ENCODE measurements around the gene TFR2. TPM values are rescaled to one million over a fixed set of nuclear protein-coding genes. Genes with fewer than 3 reads are reported as not detected.

TFR2 gene
- total and polyA plus RNA-seq, 2 donors (not counting 3 experiments of a cell fraction or from before 2014, with no cell fraction given), result 0.37 to 0.60 TPM

GRCh38 chr7:100572281-100572948 lies 68.9 kb downstream of the TFR2 start:
- FAIRE-seq (no peak), DNase-seq (ENCODE audit: low read depth, low spot score) (no peak)
- no peaks in the 10 kb centered on the region for H3K9me3 ChIP-seq (replicated peaks; ENCODE audit: control insufficient read depth, insufficient read depth, low read length)
- intact Hi-C loops (cut with micrococcal nuclease), result no loop called here
- H3K36me3 ChIP-seq (ENCODE audit: control insufficient read depth in 2 of 2, extremely low read depth in 1 of 2, insufficient read depth in 2 of 2, low read length in 2 of 2), result peaks cover 0 to 23% of the 10 kb centered on the region in 2 experiments
- no peaks in the 10 kb centered on the region for H4K20me1 ChIP-seq (replicated peaks; ENCODE audit: control insufficient read depth, extremely low read depth, insufficient read depth, low read length)
- no peak overlapping the region for H3K4me3 ChIP-seq (replicated peaks in 1 of 3; ENCODE audit: insufficient read depth in 1 of 3, low read depth in 1 of 3, low read length in 3 of 3)
- no TSS peak for BruUV-seq (replicated peaks)
- H2AFZ ChIP-seq (ENCODE audit: low read depth, low read length), result no peak overlapping the region
- no peak for TF ChIP-seq EZH2 (IDR thresholded peaks at IDR 0.05; ENCODE audit: borderline replicate concordance, low read depth, low read length, severe bottlenecking)
- TF ChIP-seq JUN (IDR thresholded peaks at IDR 0.05; ENCODE audit: borderline replicate concordance, insufficient read depth, insufficient read length, low read depth), result no peak
- TF ChIP-seq CTCF (IDR thresholded peaks at IDR 0.05; ENCODE audit: extremely low read depth in 1 of 2, insufficient read depth in 1 of 2, low read depth in 1 of 2, low read length in 2 of 2), result no peak
- TF ChIP-seq POLR2AphosphoS5 (IDR thresholded peaks at IDR 0.05; ENCODE audit: insufficient read depth, low read depth, low read length), result no peak
- TF ChIP-seq MYC (IDR thresholded peaks at IDR 0.05; ENCODE audit: low read depth, low read length), result no peak
- no peak for TF ChIP-seq FOS (IDR thresholded peaks at IDR 0.05; ENCODE audit: borderline replicate concordance, insufficient read depth, low read length)
- TF ChIP-seq GATA2 (IDR thresholded peaks at IDR 0.05; ENCODE audit: insufficient read depth, insufficient read length, low read depth, low read length), result no peak
- TF ChIP-seq POLR2A (IDR thresholded peaks at IDR 0.05; ENCODE audit: low read depth, low read length), result no peak
- no peak for TF ChIP-seq MAX (IDR thresholded peaks at IDR 0.05; ENCODE audit: insufficient read depth, insufficient read length)
- H3K9me1 ChIP-seq (replicated peaks; ENCODE audit: control insufficient read depth, extremely low read depth, insufficient read depth, low read length), result no peaks in the 10 kb centered on the region
- H3K4me2 ChIP-seq (ENCODE audit: insufficient read depth, low read length), result no peak overlapping the region
- dilution Hi-C loops (cut with MboI; ENCODE audit: extremely low pct_ligation_motif_present, low sequenced_read_pairs), result no loop called here
- no peaks in the 10 kb centered on the region for H3K27me3 ChIP-seq (ENCODE audit: control insufficient read depth in 2 of 2, insufficient read depth in 2 of 2, low read length in 2 of 2)
- ChIA-PET POLR2A (interaction anchor here (0.5 kb wide), 1 partner anchor 163 kb away, joined by 3 read pairs; no protein-coding TSS in a partner anchor), CTCF (interaction anchor here (0.9 to 1.3 kb wide), 2 partner anchors 9 to 13 kb away, joined by 3 to 4 read pairs; no protein-coding TSS in a partner anchor)
- H3K9ac ChIP-seq (replicated peaks; ENCODE audit: extremely low read depth, insufficient read depth, low read length), result no peak overlapping the region
- peaks cover 11% of the 10 kb centered on the region for H3K4me1 ChIP-seq (ENCODE audit: control insufficient read depth, extremely low read depth, insufficient read depth, low read length)
- H3K79me2 ChIP-seq (ENCODE audit: control insufficient read depth, insufficient read depth, low read length), result no peaks in the 10 kb centered on the region
- no peak overlapping the region for H3K27ac ChIP-seq (ENCODE audit: insufficient read depth, low read depth, low read length)
